ENCODE measurements around the gene PDAP1.
"Not testable (repeated sequence)": the region's sequence is repeated elsewhere in the genome, so short reads cannot be mapped to it uniquely, and the experiment has no call there.

Gene PDAP1

GRCh38 chr7:99350641-99351040, 57.8 kb downstream of the PDAP1 start:
- DNase-seq (ENCODE audit: low read depth in 3 of 3): not testable (repeated sequence)
